Suprapubic skin (tissue), 4 donors: ENCODE data around the gene RAP1GDS1. TPM values are rescaled to one million over a fixed set of nuclear protein-coding genes. Genes with fewer than 3 reads are reported as not detected.
A peak's percentile ranks its signal among the peaks of the same experiment; 100 is the strongest.

Source experiments
- DNase-seq, 2 donors: peaks; one replicate each; pipeline ENCODE4 v3.0.0-alpha.2; 2019; ENCODE audit warnings: low spot score in 2 of 2
- H3K27ac ChIP-seq: fragments of 200-600 bp; sonication (generic); one replicate; pipeline ENCODE4 v1.5.1; 2019
- H3K27me3 ChIP-seq: fragments of 200-600 bp; sonication (generic); one replicate; pipeline ENCODE4 v1.5.1; 2019
- H3K36me3 ChIP-seq: fragments of 200-600 bp; sonication (generic); one replicate; pipeline ENCODE4 v1.5.1; 2019
- H3K4me1 ChIP-seq: fragments of 200-600 bp; sonication (generic); one replicate; pipeline ENCODE4 v1.5.1; 2019
- H3K4me3 ChIP-seq: fragments of 200-600 bp; sonication (generic); one replicate; pipeline ENCODE4 v1.5.1; 2019; ENCODE audit warnings: mild to moderate bottlenecking
- H3K9me3 ChIP-seq: fragments of 200-600 bp; sonication (generic); one replicate; pipeline ENCODE4 v1.5.1; 2019
- EP300 ChIP-seq: sonication (generic); formaldehyde crosslinking; IDR thresholded peaks from one replicate; pipeline ENCODE4 v1.6.1; 2017; ENCODE audit warnings: antibody characterized with exemption
- POLR2A ChIP-seq, 2 donors: fragments of 450-650 bp; IDR thresholded peaks; one replicate each; pipeline ENCODE4 v1.6.1; 2017; ENCODE audit warnings: antibody characterized with exemption in 2 of 2, mild to moderate bottlenecking in 2 of 2, moderate library complexity in 2 of 2
- POLR2AphosphoS5 ChIP-seq, 3 donors: sonication (generic); formaldehyde crosslinking; IDR thresholded peaks; one replicate each; pipeline ENCODE4 v1.6.1; 2017; ENCODE audit warnings: antibody characterized with exemption in 3 of 3
- WGBS: methylation state at CpG from one replicate; pipeline ENCODE4 v1.1.5; 2018; 5-methylcytosine and 5-hydroxymethylcytosine counted together
- total RNA-seq, 4 donors: library from RNA; depleted of rRNA; stranded (reverse); fragments of >200 nt; gene quantifications; one replicate each; pipeline ENCODE4 v1.1.0, GENCODE V29; 2016
- TF ChIP-seq, protein P1 (sequence below), 2 donors: fragments of 200-600 bp in 1 of 2; fragments of 450-650 bp in 1 of 2; sonication (generic) in 1 of 2; IDR thresholded peaks; one replicate each; pipeline ENCODE4 v1.5.1; 2016 to 2019; ENCODE audit warnings: antibody characterized with exemption in 2 of 2, mild to moderate bottlenecking in 1 of 2, moderate library complexity in 1 of 2

RAP1GDS1 gene
- total RNA-seq, 4 donors from 2014 or later, result 17.8 to 28.6 (median 27.1) TPM

DNA sequence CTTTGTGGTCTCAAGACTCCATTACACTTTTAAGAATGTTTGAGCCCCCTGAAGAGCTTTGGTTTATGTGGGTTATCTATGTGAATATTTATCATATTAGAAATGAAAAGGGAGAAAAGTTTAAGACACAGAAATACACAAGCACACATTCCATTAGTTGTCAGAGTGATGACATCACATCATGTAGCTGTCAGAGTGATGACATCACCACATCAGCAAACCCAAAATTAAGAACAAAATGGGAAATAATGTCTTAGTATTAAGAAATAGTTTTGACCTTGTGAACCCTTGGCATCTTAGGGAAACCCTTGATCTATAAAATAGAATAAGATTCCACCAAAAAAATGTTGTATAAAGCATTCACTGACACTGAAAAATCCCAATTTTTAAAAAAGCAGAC lies 201.3 kb downstream of the RAP1GDS1 start:
- Histone ChIP-seq H3K4me1 (peaks cover 4% of the 10 kb centered on the region), H3K27ac (no peak overlapping the region), H3K9me3 (no peaks in the 10 kb centered on the region), H3K36me3 (no peaks in the 10 kb centered on the region), H3K27me3 (no peaks in the 10 kb centered on the region), H3K4me3 (no peak overlapping the region)
- no peak for TF ChIP-seq EP300
- no peak for TF ChIP-seq POLR2AphosphoS5 (IDR thresholded peaks at IDR 0.05)
- no peak for TF ChIP-seq POLR2A (IDR thresholded peaks at IDR 0.05)
- TF ChIP-seq, protein P1, sequence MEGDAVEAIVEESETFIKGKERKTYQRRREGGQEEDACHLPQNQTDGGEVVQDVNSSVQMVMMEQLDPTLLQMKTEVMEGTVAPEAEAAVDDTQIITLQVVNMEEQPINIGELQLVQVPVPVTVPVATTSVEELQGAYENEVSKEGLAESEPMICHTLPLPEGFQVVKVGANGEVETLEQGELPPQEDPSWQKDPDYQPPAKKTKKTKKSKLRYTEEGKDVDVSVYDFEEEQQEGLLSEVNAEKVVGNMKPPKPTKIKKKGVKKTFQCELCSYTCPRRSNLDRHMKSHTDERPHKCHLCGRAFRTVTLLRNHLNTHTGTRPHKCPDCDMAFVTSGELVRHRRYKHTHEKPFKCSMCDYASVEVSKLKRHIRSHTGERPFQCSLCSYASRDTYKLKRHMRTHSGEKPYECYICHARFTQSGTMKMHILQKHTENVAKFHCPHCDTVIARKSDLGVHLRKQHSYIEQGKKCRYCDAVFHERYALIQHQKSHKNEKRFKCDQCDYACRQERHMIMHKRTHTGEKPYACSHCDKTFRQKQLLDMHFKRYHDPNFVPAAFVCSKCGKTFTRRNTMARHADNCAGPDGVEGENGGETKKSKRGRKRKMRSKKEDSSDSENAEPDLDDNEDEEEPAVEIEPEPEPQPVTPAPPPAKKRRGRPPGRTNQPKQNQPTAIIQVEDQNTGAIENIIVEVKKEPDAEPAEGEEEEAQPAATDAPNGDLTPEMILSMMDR (IDR thresholded peaks at IDR 0.05), result no peak
- no peak for DNase-seq

DNA sequence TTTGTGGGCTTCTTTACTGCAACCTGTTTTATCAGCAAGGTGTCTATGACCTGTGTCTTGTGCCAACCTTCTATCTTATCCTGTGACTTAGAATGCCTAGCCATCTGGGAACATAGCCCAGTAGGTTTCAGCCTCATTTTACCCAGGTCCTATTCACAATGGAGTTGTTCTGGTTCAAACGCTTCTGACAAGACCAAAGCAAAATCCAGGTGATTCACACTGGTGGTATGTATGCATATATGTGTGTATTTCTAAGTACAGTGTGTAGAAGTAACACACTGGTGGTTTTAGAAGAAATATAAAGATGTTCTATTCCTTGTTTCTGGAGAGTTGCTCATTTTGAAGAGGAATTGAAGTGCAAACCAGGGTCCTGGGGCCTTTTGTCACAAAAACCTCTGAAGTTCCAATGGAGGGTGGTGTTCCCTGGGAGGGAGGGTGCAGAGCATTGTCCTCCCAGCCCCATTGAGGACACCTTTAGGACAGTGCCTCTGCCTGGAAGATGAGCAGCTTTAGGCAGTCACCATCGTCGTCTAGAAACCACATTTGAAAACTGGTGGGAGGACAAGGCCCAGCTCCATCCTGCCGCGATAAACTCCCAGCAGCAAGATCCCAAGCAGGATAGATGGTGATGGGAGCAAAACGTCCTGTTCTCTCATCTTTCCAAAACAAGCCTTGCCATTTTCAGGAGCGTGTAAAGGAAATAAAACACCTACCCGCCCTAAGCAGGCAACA lies 205.8 kb downstream of the RAP1GDS1 start:
- Histone ChIP-seq H3K27me3 (no peaks in the 10 kb centered on the region), H3K9me3 (no peaks in the 10 kb centered on the region), H3K4me1 (peaks cover 17% of the 10 kb centered on the region), H3K36me3 (no peaks in the 10 kb centered on the region), H3K27ac (no peak overlapping the region), H3K4me3 (no peak overlapping the region)
- TF ChIP-seq POLR2A (IDR thresholded peaks at IDR 0.05), result no peak
- no peak for TF ChIP-seq EP300
- TF ChIP-seq, protein P1 (IDR thresholded peaks at IDR 0.05), result no peak
- no peak for TF ChIP-seq POLR2AphosphoS5 (IDR thresholded peaks at IDR 0.05)
- WGBS, result 41% methylated on average over 8 of the region's 8 CpGs
- no peak for DNase-seq

DNA sequence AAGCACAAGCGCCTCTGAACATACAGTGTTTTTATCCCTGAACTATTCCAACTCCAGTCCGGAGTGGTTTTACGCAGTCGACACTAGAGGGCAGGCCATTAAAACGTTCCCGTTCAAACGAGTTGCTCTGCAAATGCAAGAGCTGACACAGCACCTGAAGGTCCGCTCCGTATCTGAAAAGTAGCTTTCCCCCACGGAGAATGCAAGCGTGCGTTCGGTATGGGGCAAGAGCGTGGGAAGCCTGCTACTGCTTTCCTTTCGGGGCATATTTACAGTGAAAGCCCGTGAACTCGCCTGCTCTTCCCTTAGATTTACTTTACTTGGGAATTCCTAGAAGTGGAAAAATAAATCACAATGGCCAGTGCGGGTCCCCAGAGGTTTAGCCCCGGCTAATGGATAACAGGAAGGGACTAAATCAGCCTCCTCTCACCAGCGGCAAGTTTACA lies 206.5 kb downstream of the RAP1GDS1 start:
- H3K9me3 ChIP-seq, result no peaks in the 10 kb centered on the region
- no peaks in the 10 kb centered on the region for H3K27me3 ChIP-seq
- DNase-seq, result peak; percentile 79 to 80
- H3K4me3 ChIP-seq, result peak overlapping the region; percentile 43
- no peaks in the 10 kb centered on the region for H3K36me3 ChIP-seq
- H3K27ac ChIP-seq, result no peak overlapping the region
- WGBS, result 2% methylated on average over 20 of the region's 20 CpGs
- peaks cover 17% of the 10 kb centered on the region for H3K4me1 ChIP-seq
- TF ChIP-seq POLR2AphosphoS5 (IDR thresholded peaks at IDR 0.05), result peak in 1 of 3 donors; percentile 26
- TF ChIP-seq, protein P1 (IDR thresholded peaks at IDR 0.05), result peak; percentile 58 to 61
- TF ChIP-seq EP300, result no peak
- no peak for TF ChIP-seq POLR2A (IDR thresholded peaks at IDR 0.05)

DNA sequence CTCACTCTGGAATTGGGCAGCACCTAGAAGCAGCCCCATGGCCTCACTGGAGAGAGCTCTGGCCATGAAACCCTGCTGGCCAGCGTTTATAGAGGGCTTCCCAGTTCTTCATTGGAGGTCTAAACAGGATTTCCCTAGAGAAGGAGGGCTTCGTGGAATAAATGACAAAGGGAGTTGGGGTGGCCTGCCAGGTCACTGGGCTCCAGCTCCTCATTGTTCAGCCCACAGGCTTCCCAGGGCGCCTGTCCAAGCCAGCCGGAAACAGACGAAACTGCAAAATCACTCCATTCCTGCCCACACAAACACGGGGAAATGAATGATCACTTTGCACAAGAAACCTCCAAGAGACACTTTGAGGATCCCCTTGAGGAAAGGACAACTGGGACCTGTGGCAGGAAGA lies 207.5 kb downstream of the RAP1GDS1 start:
- WGBS, result 40% methylated on average over 6 of the region's 6 CpGs
- no peaks in the 10 kb centered on the region for H3K27me3 ChIP-seq
- DNase-seq, result no peak

DNA sequence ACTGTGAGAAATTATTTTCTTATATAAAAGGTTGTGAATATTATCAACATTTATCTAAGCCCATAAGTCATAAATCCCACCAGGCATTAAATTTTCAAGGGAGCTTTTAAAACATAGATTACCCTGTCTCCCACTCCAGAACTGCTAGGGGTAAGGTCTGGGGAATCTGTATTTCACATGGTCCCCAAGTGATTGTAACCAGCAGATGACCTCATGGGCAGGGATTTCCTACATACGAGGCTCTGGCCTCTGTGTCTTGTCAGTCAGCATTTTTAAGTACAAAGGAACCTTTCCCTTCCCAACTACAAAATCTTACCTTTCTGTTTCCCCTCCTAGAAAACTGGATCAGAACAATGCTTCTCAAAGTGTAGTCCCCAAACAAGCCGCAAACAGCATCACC lies 208.6 kb downstream of the RAP1GDS1 start:
- TF ChIP-seq, protein P1 (IDR thresholded peaks at IDR 0.05), result no peak
- TF ChIP-seq EP300 (no peak), POLR2A (IDR thresholded peaks at IDR 0.05) (no peak), POLR2AphosphoS5 (IDR thresholded peaks at IDR 0.05) (no peak)
- no peaks in the 10 kb centered on the region for H3K27me3 ChIP-seq
- no peak overlapping the region for H3K4me3 ChIP-seq
- H3K27ac ChIP-seq, result no peak overlapping the region
- 58% methylated on average over 2 of the region's 2 CpGs for WGBS
- no peaks in the 10 kb centered on the region for H3K36me3 ChIP-seq
- H3K4me1 ChIP-seq, result peaks cover 17% of the 10 kb centered on the region
- H3K9me3 ChIP-seq, result no peaks in the 10 kb centered on the region
- no peak for DNase-seq

More for the DNA sequence above, 207.5 kb downstream of the RAP1GDS1 start:
- H3K4me1 ChIP-seq, result peaks cover 17% of the 10 kb centered on the region
- no peak overlapping the region for H3K4me3 ChIP-seq
- H3K36me3 ChIP-seq, result no peaks in the 10 kb centered on the region
- no peak overlapping the region for H3K27ac ChIP-seq
- no peaks in the 10 kb centered on the region for H3K9me3 ChIP-seq
- TF ChIP-seq EP300 (no peak), POLR2A (IDR thresholded peaks at IDR 0.05) (no peak), POLR2AphosphoS5 (IDR thresholded peaks at IDR 0.05) (no peak)
